Measurements from ENCODE around the gene RTN4RL1.

GRCh38 chr17:1985686-1986085, 39.4 kb downstream of the RTN4RL1 start:
- TF ChIP-seq POLR2A (IDR thresholded peaks at IDR 0.05; ENCODE audit: low read depth) (no peak), CTCF (IDR thresholded peaks at IDR 0.05) (no peak), POLR2AphosphoS5 (IDR thresholded peaks at IDR 0.05) (no peak)

Measured in esophagus muscularis mucosa (tissue), 3 donors.